PFSK-1 (cell line): ENCODE data around the gene C1orf74.

Source experiments
- FOXP2 ChIP-seq: optimal IDR thresholded peaks from 2 replicates; pipeline ENCODE3; 2011; ENCODE audit warnings: borderline replicate concordance, control low read depth, inconsistent platforms; ENCODE audit not compliant: insufficient read depth; ENCODE audit errors: extremely low read length, extremely low read depth
- POLR2AphosphoS5 ChIP-seq: IDR thresholded peaks from 2 replicates; pipeline ENCODE4 v1.6.1; 2012; ENCODE audit warnings: low read depth, mild to moderate bottlenecking, control low read depth, low read length, moderate library complexity
- REST ChIP-seq, 2 experiments: IDR thresholded peaks; 2 replicates each; pipeline versions ENCODE4 v1.6.1 to v1.8.0; 2011 to 2012; ENCODE audit warnings: low read depth in 2 of 2, low read length in 2 of 2, control low read depth in 1 of 2, inconsistent platforms in 1 of 2, mild to moderate bottlenecking in 1 of 2, moderate library complexity in 1 of 2; ENCODE audit not compliant: insufficient read depth in 1 of 2
- SIN3A ChIP-seq: IDR thresholded peaks from 2 replicates; pipeline ENCODE4 v1.6.1; 2012; ENCODE audit warnings: mild to moderate bottlenecking, low read length, moderate library complexity, borderline replicate concordance; ENCODE audit not compliant: insufficient read depth
- TAF1 ChIP-seq: IDR thresholded peaks from 2 replicates; pipeline ENCODE4 v1.6.1; 2012; ENCODE audit warnings: low read length, control low read depth, borderline replicate concordance; ENCODE audit not compliant: insufficient read depth

The C1orf74 gene

GRCh38 chr1:209749205-209749604 lies 35.2 kb downstream of the C1orf74 start:
- TF ChIP-seq TAF1: no peak
- no peak for TF ChIP-seq POLR2AphosphoS5
- TF ChIP-seq FOXP2: no peak
- no peak for TF ChIP-seq REST (IDR thresholded peaks at IDR 0.05; ENCODE audit: insufficient read depth in 1 of 2, low read depth in 2 of 2, low read length in 2 of 2)
- TF ChIP-seq SIN3A: no peak

GRCh38 chr1:209748620-209749019 lies 35.7 kb downstream of the C1orf74 start:
- TF ChIP-seq TAF1: no peak
- no peak for TF ChIP-seq FOXP2
- no peak for TF ChIP-seq REST (IDR thresholded peaks at IDR 0.05; ENCODE audit: insufficient read depth in 1 of 2, low read depth in 2 of 2, low read length in 2 of 2)
- TF ChIP-seq SIN3A: no peak
- TF ChIP-seq POLR2AphosphoS5: no peak

GRCh38 chr1:209747580-209748262 lies 36.6 kb downstream of the C1orf74 start:
- TF ChIP-seq FOXP2: peak; percentile 90
- peak; percentile 44 to 66; a peak in 3 of 4 replicates for TF ChIP-seq REST (IDR thresholded peaks at IDR 0.05; ENCODE audit: insufficient read depth in 1 of 2, low read depth in 2 of 2, low read length in 2 of 2)
- TF ChIP-seq TAF1: no peak
- TF ChIP-seq SIN3A: no peak
- no peak for TF ChIP-seq POLR2AphosphoS5

GRCh38 chr1:209746451-209747165 lies 37.8 kb downstream of the C1orf74 start:
- TF ChIP-seq SIN3A (no peak), REST (IDR thresholded peaks at IDR 0.05; ENCODE audit: insufficient read depth in 1 of 2, low read depth in 2 of 2, low read length in 2 of 2) (no peak), POLR2AphosphoS5 (no peak), FOXP2 (no peak), TAF1 (no peak)
